HG03159 (cell line): ENCODE measurements around the gene RNLS.

Source experiments
- ATAC-seq: cut with Tn5 transposase; IDR thresholded peaks from one replicate; pipeline ENCODE4 v1.9.1; 2021; ENCODE audit warnings: mild to moderate bottlenecking, moderate library complexity; ENCODE audit not compliant: unreplicated experiment

RNLS gene

DNA sequence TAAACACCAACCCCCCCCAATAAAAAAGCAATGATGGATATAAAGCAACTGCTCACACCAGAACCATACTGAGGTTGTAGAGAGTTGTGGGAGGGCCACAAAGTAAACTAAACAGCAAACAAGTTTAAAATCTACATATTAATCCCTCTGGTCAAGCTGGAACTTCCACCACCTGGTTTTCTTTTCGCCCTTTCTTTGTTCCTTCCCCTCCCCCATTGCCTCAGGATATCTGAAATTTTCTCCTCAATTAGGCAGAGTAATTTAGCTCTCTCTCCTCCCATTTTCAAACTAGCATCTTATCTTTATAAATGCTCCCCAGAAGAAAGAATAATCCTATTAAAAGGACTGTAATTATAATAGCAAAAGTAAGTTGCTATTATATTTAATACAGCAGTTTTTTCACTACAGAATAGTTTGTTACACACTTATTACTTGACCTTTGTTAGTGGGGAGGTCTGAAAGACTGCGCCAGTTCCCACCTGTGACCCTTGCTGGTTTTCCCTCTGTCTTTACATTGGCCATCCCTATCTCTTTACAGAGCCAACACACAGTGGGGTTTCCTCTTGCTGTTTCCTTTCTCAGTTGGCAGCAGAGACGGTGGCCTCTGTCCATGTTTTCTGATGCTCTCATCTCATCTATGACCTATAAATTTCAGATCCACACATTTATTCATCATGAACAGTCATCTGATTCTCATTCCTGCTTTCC lies 235.4 kb downstream of the RNLS start:
- ATAC-seq = no peak

DNA sequence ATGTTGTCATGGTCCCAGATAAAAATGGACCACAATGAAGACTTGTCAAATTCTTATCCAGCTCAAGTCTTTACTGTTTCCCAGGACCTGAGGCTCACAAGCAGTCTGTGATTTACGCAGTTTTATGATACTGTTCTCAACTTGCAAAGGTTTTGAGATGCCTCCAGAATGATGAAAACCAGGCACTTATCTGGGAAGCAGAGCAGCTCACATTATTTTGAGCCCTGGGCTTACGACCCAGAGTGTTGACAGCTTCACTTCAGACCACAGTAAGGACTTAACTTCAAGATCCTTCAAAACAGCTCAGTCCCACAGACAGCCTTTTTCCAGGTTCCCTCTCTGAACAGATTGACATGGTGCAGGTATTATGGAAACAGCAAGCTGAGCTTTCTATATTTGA lies 236.1 kb downstream of the RNLS start:
- no peak for ATAC-seq

DNA sequence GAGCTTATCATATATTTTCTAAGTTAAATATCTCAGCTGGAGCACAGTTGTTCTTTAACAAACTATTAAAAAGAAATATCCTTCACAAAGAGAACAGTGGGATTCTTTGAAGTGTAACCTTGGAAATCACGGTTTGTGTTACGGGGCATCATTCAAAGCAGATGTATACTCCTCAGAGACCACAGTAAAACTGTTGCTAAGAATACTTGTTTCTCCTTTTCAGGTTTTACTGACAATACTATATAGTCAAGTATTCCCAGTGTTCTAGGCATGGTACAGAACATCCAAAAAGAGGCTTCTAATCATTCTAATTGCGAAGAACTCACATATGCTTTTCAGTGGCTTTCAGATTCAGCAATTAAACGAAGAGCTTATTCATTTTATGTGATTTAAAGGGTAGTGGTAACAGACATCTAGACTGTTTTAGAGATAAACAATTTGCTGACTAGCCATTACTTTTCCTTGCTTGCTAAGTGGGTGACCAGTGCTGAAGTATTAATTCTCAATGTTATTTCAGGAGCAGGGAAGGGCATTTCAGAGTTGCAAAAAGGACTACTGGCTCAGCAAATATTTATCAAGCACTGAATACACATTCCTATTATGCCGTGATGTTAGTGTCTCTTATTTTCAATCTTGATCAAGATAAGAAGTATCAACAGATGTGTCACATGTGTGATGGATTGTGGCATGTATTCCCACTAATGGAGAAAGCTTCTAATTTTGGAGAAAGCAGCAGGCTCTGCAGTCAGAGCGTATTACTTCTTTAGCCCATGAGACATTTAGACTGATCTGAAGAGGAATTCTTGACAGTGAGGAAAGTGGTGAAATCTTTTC lies 236.8 kb downstream of the RNLS start:
- no peak for ATAC-seq

DNA sequence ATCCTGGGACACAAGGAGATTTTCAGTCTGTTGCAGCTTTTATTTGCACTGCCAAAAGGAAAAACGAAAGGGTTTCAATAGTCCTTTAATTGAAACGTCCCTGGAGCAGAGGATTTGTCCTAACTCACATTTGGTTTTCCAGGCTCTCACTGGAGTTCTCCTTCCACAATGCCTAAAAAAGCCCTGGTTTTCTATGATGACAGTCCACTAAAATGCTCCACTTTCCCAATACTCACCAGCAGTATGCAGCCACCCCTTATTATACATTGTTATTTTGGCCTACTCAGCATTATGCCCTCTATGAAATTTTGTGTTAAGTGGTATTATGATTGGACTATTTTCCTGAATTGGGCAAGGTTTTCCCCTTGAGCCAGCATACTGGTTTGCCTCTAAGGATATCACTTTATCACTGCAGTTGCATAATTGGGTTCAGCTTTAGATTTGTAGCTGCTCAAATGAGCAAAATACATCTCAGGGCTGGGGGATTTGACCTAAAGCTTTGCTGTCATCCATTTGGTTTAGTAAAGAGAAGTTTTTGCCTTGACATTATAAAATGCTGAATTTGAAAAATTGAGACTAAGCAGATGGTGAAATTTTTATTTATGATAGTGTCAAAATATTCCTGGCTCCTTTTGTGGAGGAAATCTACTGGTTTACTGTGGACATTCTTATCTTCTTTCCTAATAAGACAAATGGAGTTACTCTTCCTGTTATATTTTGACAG lies 239.2 kb downstream of the RNLS start:
- ATAC-seq = no peak

DNA sequence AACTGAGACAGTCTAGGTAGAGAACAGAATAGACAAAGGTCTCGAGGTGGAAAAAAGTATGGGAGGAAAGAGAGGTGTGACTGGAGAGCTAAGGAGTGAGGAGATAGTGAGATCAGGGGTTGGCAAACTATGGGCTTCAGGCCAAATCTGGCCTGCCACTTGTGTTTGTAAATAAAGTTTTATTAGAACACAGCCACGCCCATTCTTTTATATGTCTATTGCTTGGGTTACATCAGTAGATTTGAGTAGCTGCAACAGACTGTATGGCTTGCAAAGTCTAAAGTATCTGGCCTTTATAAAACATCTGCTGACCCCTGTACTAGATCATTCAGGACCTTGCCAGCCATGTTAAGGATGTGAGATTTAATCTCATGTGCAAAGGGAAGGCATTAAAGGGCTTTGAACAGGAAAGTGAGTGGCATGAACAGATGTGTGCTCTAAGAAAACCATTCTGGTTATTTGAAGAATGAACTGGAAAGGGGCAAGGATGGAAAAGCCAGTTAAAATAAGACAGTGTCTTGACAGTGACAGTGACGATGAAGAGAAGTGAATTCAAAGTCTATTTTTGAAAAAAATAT lies 240.3 kb downstream of the RNLS start:
- ATAC-seq = no peak

DNA sequence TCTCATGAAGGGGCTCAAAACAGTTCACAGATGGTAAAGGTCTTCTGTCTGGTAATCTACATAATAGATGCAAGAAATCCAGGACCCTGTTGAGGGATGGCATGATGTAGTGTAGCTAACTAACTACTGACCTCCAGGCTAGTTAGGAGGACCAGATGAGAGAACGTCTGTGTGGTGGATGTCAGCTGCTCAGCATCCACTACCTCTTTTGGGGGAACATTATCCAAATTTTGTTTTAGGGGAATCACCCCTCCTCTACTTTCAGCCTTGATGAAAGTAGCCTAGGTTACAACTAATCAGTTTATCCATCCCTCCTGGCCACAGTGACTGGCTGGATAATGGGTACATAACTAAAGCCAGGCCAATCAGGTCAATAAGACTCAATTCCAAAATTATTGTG lies 246.0 kb downstream of the RNLS start:
- no peak for ATAC-seq

DNA sequence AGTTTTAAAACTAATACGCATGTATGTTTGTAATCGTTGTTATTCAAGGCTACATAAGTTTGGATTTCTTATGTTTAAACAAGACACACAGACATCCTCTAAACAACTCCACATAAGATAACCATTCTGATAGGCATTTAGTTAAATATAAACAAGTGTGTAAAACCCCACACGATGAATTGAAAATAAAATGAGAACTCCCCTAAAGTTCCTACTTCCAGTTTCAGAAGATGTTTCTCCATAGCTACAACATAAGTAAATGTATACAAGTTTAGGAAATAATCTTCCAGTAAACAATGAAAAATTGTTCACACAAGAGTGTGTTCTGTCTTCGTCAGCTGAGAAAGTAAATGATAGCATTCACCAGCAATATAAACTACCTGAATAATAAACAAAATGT lies 246.8 kb downstream of the RNLS start:
- ATAC-seq = no peak

DNA sequence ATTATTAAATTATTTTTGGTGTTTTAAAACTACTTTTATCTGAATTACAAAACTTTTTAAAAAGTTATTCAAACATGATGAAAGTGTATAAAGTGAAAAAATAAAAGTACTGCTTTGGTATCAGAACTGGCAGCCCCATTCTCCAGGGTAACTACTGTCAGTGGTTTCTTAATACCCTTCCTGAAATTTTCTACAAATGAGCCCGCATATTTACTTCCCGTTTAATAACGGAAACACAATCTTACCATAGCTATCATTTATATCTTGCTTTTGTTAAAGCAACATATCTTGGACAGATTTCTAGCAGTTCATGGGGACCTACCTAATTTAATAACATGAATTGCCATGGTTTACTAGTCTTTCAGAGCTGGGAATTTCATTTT lies 249.9 kb downstream of the RNLS start:
- ATAC-seq = no peak

DNA sequence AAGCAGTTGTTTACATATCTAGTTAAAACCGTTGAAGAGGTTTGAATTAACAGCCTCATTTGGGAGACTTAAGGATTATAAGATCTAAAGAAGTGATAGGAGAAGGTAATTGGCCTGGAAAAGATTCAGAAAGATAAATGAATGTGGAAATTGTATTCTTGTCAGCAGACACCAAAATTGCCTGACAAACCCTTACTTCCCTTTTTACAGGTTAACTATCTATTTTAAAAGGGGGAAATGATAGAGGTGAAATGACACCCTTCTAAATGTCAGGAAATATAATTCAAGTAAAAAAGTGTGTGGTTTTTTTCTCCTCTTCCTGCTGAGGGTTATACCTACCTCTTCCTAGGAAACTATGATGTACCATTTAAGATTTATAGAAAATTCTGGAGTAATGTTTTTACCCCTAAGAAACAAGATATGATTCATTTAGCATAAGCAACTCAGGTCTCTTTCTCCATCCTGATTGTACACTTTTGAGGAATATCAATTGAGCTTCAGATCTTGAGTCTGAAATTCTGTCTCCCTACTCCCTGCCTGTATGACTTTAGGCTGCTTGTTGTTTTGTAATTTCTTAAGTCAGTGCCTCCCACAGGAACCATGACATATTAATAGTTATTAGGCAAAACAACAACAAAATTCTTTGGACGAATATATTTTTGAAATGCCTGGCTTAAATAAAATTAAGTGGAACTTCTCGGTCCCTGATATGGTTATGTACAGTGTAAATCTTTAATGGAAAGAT lies 250.4 kb downstream of the RNLS start:
- no peak for ATAC-seq

DNA sequence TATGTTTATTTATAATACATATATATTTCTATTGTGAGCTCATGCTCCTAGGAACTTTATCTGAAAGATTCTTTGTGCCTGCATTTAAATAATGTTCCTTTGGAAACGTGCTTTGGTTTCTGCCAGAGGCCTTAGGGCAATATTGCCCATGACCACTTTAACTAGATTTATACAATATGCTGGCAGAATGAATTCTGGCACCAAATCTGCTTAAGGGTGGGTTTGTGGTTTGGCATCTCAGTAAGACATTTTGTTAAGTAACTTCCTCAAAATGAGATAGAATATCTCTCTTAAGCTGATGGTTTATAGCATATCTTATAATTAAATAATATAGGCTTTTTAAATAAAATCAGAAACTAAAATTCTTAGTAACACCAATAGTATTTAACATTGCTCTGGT lies 252.9 kb downstream of the RNLS start:
- ATAC-seq = no peak

DNA sequence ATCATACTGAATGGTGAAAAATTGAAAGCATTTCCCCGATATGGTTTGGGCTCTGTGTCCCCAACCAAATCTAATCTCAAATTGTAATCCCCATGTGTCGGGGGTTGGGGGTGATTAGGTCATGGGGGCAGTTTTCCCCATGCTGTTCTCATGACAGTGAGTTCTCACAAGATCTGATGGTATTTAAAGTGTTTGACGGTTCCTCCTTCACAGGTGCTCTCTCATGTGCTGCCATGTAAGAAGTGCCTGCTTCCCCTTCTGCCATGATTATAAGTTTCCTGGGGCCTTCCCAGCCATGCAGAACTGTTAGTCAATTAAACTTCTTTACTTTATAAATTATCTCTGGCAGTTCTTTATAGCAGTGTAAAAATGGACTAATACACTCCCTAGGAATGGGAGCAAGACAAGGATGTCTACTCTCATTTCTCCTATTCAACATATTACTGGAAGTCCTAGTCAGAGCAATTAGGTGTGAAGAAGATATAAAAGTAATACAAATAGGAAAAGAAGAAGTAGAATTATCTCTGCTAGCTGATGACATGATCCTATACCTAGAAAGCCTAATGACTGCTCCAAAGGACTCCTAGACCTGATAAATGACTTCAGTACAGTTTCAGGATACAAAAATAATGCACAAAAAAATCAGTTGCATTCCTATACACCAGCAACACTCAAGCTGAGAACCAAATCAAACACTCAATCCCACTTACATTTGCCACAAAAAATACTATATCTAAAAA lies 260.6 kb downstream of the RNLS start:
- ATAC-seq = no peak

DNA sequence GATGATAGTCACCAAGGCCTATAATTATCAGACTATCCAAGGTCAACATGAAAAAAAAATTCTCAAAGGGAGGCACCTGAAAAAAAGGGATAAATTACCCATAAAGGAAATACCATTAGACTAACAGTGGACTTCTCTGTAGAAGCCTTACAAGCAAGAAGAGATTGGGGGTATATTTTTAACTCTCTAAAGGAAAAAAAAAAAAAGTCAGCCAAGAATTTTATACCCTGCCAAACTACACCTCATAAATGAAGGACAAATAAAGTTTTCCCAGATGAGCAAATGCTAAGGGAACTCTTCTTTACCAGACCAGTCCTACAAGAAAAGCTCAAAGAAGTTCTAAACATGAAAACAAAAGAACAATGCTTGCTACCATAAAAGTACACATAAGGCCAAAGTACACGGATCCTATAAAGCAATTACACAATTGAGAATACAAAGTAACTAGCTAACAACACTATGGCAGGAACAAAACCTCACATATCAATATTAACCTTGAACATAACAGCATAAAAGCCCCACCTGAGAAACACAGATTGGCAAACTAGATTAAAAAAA lies 263.1 kb downstream of the RNLS start:
- no peak for ATAC-seq

DNA sequence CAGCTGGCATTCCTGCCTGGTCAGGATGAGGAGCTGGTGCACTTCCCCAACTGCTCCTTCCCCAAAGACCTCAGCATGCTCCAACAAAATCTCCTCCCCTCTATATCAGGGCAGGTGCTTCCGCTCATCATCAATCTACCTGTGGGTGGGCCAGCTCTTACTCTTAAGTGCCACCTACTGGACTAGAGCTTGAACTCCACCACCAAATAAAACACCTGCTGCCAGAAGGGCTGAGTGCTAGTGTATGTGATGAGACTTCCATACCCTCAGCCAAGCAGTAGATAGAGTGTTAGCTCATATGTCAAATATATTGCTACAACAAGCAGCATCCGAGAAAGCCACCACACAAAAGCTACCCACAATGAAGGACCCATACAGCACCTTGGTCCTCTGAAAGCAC lies 264.3 kb downstream of the RNLS start:
- ATAC-seq = no peak

DNA sequence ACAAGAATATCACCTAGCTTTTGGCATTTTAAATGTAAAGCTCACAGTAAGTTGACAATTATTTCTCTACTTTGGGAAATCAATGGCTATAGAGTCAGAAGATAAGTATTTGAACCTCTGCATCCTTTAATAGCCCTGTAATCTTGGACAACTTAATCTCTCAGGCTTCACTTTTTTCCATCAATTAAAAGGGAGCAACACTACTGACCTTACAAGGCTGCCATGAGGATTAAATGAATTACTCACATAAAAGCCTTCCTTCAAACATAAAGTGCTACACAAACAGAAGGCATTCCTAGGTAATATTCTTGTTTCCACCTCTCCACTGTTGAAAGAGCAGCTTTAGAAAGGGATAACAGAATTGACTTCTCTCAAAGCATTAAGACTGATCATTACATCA lies 266.0 kb downstream of the RNLS start:
- no peak for ATAC-seq

DNA sequence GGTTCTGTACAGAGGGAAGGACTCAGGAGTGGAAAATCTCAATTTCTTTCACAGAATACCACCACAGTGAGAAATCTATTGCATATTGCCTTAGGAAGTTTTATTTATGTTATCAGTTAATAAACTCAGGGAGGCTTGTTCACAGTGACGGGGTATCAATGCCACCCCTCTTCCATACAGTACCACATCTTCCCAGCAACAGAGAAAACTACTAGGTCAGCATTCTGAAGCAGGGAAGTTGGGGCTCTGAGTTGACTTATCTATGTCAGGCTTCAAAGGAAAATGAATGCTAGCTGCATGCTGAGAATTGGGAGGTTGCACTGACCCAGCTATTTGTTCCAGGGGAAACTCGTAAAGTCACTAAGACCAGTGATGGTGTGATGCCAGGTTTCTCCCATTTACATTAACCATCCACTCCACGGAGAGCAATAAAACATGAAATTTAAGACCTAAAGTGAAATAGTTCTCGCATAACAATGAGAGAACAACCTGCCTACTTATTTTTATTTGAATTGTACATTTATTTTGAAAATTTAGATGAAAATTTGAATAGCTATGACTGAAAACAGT lies 266.7 kb downstream of the RNLS start:
- ATAC-seq = no peak

DNA sequence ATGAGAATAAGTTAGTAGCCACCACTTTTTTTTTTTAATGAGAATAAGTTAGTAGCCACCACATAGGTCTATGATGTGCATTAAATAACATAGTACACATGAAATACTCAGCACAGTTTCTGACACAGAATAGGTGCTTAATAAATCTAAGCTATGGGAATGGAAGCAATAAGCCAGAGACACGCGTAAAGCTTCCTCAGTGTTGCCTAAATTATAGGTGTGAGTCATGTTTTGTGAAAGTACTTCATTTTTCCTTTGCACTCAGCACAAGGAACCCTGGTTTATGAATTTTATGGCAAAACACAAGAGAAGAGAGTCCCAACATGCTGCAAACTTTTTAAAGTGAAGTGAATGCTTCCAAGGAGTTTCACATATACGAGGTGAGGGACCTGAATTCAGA lies 267.4 kb downstream of the RNLS start:
- no peak for ATAC-seq

DNA sequence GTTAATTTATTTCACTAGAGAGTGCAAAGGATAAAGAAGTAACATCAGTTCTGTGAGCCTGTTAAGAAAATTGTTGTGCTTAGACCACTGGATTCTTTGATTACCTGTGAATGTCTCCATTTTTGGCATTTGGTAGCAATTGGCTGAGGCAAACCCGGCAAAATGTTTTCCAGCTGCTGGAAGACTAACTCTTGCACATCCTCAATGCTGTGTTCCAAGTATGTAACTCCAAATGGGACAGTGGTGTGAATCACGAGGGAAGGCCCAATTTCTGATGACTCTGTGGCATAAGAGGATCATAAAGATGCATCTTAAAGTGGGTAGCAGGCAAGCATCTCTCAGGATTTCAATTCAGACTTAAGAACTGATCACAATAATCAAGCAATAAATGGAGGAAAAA lies 268.8 kb downstream of the RNLS start:
- no peak for ATAC-seq

DNA sequence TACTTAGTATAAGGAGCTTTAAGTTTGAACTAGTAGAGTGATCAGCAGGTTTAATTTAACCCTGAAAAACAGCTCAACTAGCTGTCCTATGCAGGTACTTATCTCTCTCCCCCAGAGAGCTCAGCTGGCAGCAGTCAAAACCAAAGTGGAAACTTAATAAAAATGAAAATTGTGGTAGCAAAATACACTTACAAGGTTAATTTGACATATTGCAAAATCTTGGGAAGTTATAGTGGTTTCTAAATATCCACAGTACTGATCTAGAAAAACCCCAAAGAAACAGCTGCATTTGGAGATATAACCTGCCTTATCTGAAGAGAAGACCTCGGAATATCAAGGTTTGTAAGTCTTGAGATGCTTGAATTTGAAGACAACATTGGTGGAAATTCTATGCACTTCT lies 269.2 kb downstream of the RNLS start:
- no peak for ATAC-seq

DNA sequence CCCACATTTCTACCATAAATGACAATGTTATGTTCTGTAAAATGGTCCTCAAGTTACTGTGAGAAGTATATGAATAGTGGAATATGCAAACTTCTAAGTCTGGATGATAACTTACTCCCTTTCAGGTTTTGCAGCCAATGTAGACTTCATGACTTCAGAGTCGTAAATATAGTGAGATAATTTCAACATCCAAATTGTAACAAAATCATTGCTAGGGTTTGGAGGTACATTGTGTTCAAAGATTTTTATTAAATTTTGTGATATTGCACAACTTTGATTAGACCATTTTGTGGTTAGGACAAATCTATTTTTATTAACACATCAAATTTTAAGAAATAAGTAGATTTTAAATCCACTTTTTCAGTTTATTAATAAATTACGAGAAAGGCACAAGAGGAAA lies 270.3 kb downstream of the RNLS start:
- ATAC-seq = no peak

DNA sequence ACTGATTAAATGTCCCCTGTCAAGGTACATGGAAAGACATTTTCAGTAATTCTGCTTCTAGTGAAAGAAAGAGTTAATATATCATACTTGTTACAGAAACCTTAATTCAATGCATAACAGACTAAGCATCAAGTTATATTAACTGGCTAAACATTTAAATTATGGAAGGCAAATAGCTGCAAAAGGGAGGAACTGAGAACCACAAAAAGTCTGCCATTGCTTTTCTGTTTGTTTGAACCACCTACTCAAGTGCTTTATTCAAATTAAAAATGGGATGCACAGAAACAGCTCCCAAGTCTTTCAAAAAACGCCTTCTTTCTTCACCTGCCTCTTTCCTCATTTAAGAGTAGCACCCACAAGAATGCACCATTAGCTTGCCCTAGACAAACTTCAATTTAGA lies 271.9 kb downstream of the RNLS start:
- no peak for ATAC-seq
